HepG2 (cell line): ENCODE measurements around the gene SKIDA1. TPM values are rescaled to one million over a fixed set of nuclear protein-coding genes. Genes with fewer than 3 reads are reported as not detected.

ENCODE experiments used
- AHDC1 ChIP-seq: sonication (generic); formaldehyde crosslinking; IDR thresholded peaks from 2 replicates; pipeline ENCODE4 v1.5.1; 2020; ENCODE audit warnings: mild to moderate bottlenecking, missing genetic modification reagents, borderline replicate concordance
- ASH2L ChIP-seq: fragments of 300-600, 200-600 bp; sonication (generic); IDR thresholded peaks from 2 replicates; pipeline ENCODE4 v1.7.0; 2017; ENCODE audit warnings: low read depth, mild to moderate bottlenecking, moderate library complexity, mixed read lengths, low read length; ENCODE audit not compliant: insufficient read length
- CEBPG ChIP-seq: IDR thresholded peaks from 2 replicates; pipeline ENCODE4 v1.6.1; 2016
- GATAD2A ChIP-seq: IDR thresholded peaks from 2 replicates; pipeline ENCODE4 v1.6.1; 2016
- HDAC1 ChIP-seq: sonication (generic); formaldehyde crosslinking; IDR thresholded peaks from 2 replicates; pipeline ENCODE4 v1.5.1; 2020; ENCODE audit warnings: mild to moderate bottlenecking, missing genetic modification reagents
- KAT7 ChIP-seq: IDR thresholded peaks from 2 replicates; pipeline ENCODE4 v1.6.1; 2018; ENCODE audit warnings: borderline replicate concordance, missing compliant biosample characterization
- NCOA2 ChIP-seq: sonication (generic); formaldehyde crosslinking; IDR thresholded peaks from 2 replicates; pipeline ENCODE4 v1.8.0; 2022; ENCODE audit warnings: inconsistent platforms
- NCOR1 ChIP-seq: fragments of 200-600 bp; sonication (generic); IDR thresholded peaks from 2 replicates; pipeline ENCODE4 v1.7.0; 2017; ENCODE audit warnings: antibody characterized with exemption, low read length, borderline replicate concordance
- NR2F6 ChIP-seq, 2 experiments: IDR thresholded peaks; 2 replicates each; pipeline ENCODE4 v1.6.1; 2016; ENCODE audit warnings: antibody characterized with exemption in 1 of 2, mild to moderate bottlenecking in 1 of 2
- PHF8 ChIP-seq: sonication (generic); formaldehyde crosslinking; IDR thresholded peaks from 2 replicates; pipeline ENCODE4 v1.5.0; 2020; ENCODE audit warnings: missing genetic modification reagents
- SOX13 ChIP-seq, 3 experiments: fragments of 450-650 bp in 1 of 3; sonication (generic) in 1 of 3; formaldehyde crosslinking in 1 of 3; IDR thresholded peaks in 2 of 3; conservative IDR thresholded peaks in 1 of 3; 2 replicates each; pipeline versions ENCODE4 v1.5.0 to v1.6.1; 2016 to 2020; ENCODE audit warnings: antibody characterized with exemption in 1 of 3, mild to moderate bottlenecking in 1 of 3, missing compliant biosample characterization in 1 of 3, missing genetic modification reagents in 1 of 3, moderate library complexity in 1 of 3
- SOX5 ChIP-seq: IDR thresholded peaks from 2 replicates; pipeline ENCODE4 v1.6.1; 2016; ENCODE audit warnings: borderline replicate concordance
- SOX6 ChIP-seq, 2 experiments: fragments of 450-650 bp in 1 of 2; sonication (generic) in 1 of 2; formaldehyde crosslinking in 1 of 2; IDR thresholded peaks; 2 replicates each; pipeline versions ENCODE4 v1.4.0 to v1.6.1; 2017 to 2020; ENCODE audit warnings: antibody characterized with exemption in 1 of 2, mild to moderate bottlenecking in 1 of 2, missing genetic modification reagents in 1 of 2
- TCF7 ChIP-seq: sonication (generic); IDR thresholded peaks from 2 replicates; pipeline ENCODE4 v1.6.1; 2016; ENCODE audit warnings: antibody characterized with exemption, low read depth
- ZKSCAN8 ChIP-seq: IDR thresholded peaks from 2 replicates; pipeline ENCODE4 v1.6.1; 2016; ENCODE audit warnings: borderline replicate concordance, missing genetic modification reagents, missing compliant biosample characterization
- ZNF337 ChIP-seq: sonication (generic); formaldehyde crosslinking; IDR thresholded peaks from 2 replicates; pipeline ENCODE4 v1.5.1; 2020; ENCODE audit warnings: missing genetic modification reagents, low read depth, mild to moderate bottlenecking, borderline replicate concordance
- ZNF747 ChIP-seq: sonication (generic); formaldehyde crosslinking; IDR thresholded peaks from 2 replicates; pipeline ENCODE4 v1.8.1; 2023; ENCODE audit warnings: missing genetic modification reagents, mild to moderate bottlenecking, borderline replicate concordance
- ZSCAN12 ChIP-seq: sonication (generic); formaldehyde crosslinking; IDR thresholded peaks from 2 replicates; pipeline ENCODE4 v1.9.0; 2021; ENCODE audit warnings: mild to moderate bottlenecking, missing genetic modification reagents
- polyA plus RNA-seq, 8 experiments: library from polyadenylated mRNA; depleted of rRNA in 3 of 8; stranded (reverse) in 7 of 8; unstranded in 1 of 8; fragments of >200 nt; fragmentation: Illumina TruSeq in 4 of 8; extraction: Trizol in 4 of 8; gene quantifications; 2 replicates each; pipeline versions ENCODE4 v1.2.1 to v1.2.3, GENCODE V29; 2011 to 2016; ENCODE audit warnings: low read depth in 4 of 8, missing spikeins in 1 of 8, mixed read lengths in 1 of 8; ENCODE audit not compliant: insufficient read depth in 1 of 8
- total RNA-seq, 5 experiments: library from RNA; depleted of rRNA; stranded (reverse); fragments of >200 nt; fragmentation: Illumina TruSeq; extraction: Trizol; gene quantifications; 2 replicates each; pipeline ENCODE4 v1.2.3, GENCODE V29; 2016; ENCODE audit warnings: low read depth in 1 of 5
- TF ChIP-seq, protein P1 (sequence below): IDR thresholded peaks from 2 replicates; pipeline ENCODE4 v1.6.1; 2016; ENCODE audit warnings: mild to moderate bottlenecking
- TF ChIP-seq, protein P2 (sequence below): sonication (generic); formaldehyde crosslinking; IDR thresholded peaks from 2 replicates; pipeline ENCODE4 v1.9.0; 2021; ENCODE audit warnings: missing genetic modification reagents, mild to moderate bottlenecking, borderline replicate concordance

SKIDA1 gene
- total and polyA plus RNA-seq, 2 of the 13 experiments (the other 11 are each of a cell fraction or from before 2014, with no cell fraction given) = 0.73 to 1.5 TPM

GRCh38 chr10:21570761-21571521, 45.5 kb upstream of the SKIDA1 start (continued):
- TF ChIP-seq NCOA2 (CRISPR knock-in tag) (peak; percentile 78), ZNF337 (CRISPR knock-in tag) (0 out of 2 replicates have a peak, but pooled peaks have one; percentile 37), TCF7 (peak; percentile 43; the same call in 1 of the 2 replicates), NR2F6 (IDR thresholded peaks at IDR 0.05) (no peak; the same call in 1 of the 2 replicates), NR2F6 (CRISPR knock-in tag; IDR thresholded peaks at IDR 0.05) (peak; percentile 45; the same call in 1 of the 2 replicates), NCOR1 (peak; percentile 75; the same call in 1 of the 2 replicates), SOX6 (IDR thresholded peaks at IDR 0.05) (no peak), SOX6 (CRISPR knock-in tag; IDR thresholded peaks at IDR 0.05) (peak; percentile 51; the same call in 1 of the 2 replicates), CEBPG (peak; percentile 49), ZSCAN12 (CRISPR knock-in tag) (no peak), GATAD2A (peak; percentile 92), ASH2L (peak; percentile 57), PHF8 (CRISPR knock-in tag) (no peak), SOX5 (CRISPR knock-in tag) (peak; percentile 75; the same call in 1 of the 2 replicates), KAT7 (CRISPR knock-in tag) (peak; percentile 45; the same call in 1 of the 2 replicates), SOX13 (IDR thresholded peaks at IDR 0.05) (no peak), SOX13 (CRISPR knock-in tag; conservative IDR thresholded peaks at IDR 0.05 in 1 of 2, IDR thresholded peaks at IDR 0.05 in 1 of 2) (peak in 1 of 2 experiments; percentile 52; a peak in 1 of 4 replicates), ZNF747 (no peak), HDAC1 (CRISPR knock-in tag) (peak; percentile 60), AHDC1 (CRISPR knock-in tag) (peak; percentile 94; the same call in 1 of the 2 replicates), ZKSCAN8 (peak; percentile 48; the same call in 1 of the 2 replicates)
- TF ChIP-seq, protein P1, sequence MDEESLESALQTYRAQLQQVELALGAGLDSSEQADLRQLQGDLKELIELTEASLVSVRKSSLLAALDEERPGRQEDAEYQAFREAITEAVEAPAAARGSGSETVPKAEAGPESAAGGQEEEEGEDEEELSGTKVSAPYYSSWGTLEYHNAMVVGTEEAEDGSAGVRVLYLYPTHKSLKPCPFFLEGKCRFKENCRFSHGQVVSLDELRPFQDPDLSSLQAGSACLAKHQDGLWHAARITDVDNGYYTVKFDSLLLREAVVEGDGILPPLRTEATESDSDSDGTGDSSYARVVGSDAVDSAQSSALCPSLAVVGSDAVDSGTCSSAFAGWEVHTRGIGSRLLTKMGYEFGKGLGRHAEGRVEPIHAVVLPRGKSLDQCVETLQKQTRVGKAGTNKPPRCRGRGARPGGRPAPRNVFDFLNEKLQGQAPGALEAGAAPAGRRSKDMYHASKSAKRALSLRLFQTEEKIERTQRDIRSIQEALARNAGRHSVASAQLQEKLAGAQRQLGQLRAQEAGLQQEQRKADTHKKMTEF (CRISPR knock-in tag) = peak; percentile 9; the same call in 1 of the 2 replicates
- TF ChIP-seq, protein P2, sequence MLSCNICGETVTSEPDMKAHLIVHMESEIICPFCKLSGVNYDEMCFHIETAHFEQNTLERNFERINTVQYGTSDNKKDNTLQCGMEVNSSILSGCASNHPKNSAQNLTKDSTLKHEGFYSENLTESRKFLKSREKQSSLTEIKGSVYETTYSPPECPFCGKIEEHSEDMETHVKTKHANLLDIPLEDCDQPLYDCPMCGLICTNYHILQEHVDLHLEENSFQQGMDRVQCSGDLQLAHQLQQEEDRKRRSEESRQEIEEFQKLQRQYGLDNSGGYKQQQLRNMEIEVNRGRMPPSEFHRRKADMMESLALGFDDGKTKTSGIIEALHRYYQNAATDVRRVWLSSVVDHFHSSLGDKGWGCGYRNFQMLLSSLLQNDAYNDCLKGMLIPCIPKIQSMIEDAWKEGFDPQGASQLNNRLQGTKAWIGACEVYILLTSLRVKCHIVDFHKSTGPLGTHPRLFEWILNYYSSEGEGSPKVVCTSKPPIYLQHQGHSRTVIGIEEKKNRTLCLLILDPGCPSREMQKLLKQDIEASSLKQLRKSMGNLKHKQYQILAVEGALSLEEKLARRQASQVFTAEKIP (CRISPR knock-in tag) = no peak
